GM21360 (cell line): ENCODE measurements around the gene POP7.
"Not testable (repeated sequence)": the region's sequence is repeated elsewhere in the genome, so short reads cannot be mapped to it uniquely, and the experiment has no call there.

Experiments used
- ATAC-seq: cut with Tn5 transposase; IDR thresholded peaks from one replicate; pipeline ENCODE4 v1.9.1; 2021; ENCODE audit warnings: mild to moderate bottlenecking, moderate library complexity; ENCODE audit not compliant: unreplicated experiment

POP7 gene

GRCh38 chr7:100691676-100692577 is 14.0 kb upstream of the POP7 start:
- ATAC-seq: no peak

- no peak for ATAC-seq
These were observed 13.4 kb upstream of the POP7 start for GRCh38 chr7:100692578-100692961.

GRCh38 chr7:100693312-100694097 is 12.4 kb upstream of the POP7 start:
- ATAC-seq: peak; percentile 25

GRCh38 chr7:100694098-100694745 is 11.7 kb upstream of the POP7 start, which contains the start of gene GIGYF1:
TSS of gene GIGYF1 (minus strand) at chr7:100694250. CDS start at chr7:100688238, 6,012 bp downstream.
- ATAC-seq: peak; percentile 40

- no peak for ATAC-seq
These were observed 9.8 kb upstream of the POP7 start for GRCh38 chr7:100696123-100696521.

- no peak for ATAC-seq
These were observed 6.9 kb upstream of the POP7 start for GRCh38 chr7:100699018-100699417.

GRCh38 chr7:100701089-100701488 is 4.8 kb upstream of the POP7 start:
- ATAC-seq: not testable (repeated sequence)

GRCh38 chr7:100705320-100705752 is 585 bp upstream of the POP7 start:
- ATAC-seq: peak; percentile 44

- no peak for ATAC-seq
These were observed 871 bp downstream of the POP7 start for GRCh38 chr7:100706672-100707311.

GRCh38 chr7:100708395-100708794 is 2.5 kb downstream of the POP7 start:
- no peak for ATAC-seq

GRCh38 chr7:100710452-100710851 is 4.5 kb downstream of the POP7 start:
- no peak for ATAC-seq

- ATAC-seq: no peak
These were observed 5.4 kb downstream of the POP7 start for GRCh38 chr7:100711369-100711768.

GRCh38 chr7:100714725-100715124 is 8.8 kb downstream of the POP7 start:
- no peak for ATAC-seq

GRCh38 chr7:100717073-100717472 is 11.2 kb downstream of the POP7 start:
- ATAC-seq: not testable (repeated sequence)

GRCh38 chr7:100719523-100720278 is 13.8 kb downstream of the POP7 start:
- ATAC-seq: no peak

GRCh38 chr7:100720279-100720670 is 14.4 kb downstream of the POP7 start, which contains the start of gene EPO:
TSS of gene EPO (plus strand) at chr7:100720468. CDS start at chr7:100720981, 513 bp downstream.
- no peak for ATAC-seq

- no peak for ATAC-seq
These were observed 15.0 kb downstream of the POP7 start for GRCh38 chr7:100720671-100721504.

- ATAC-seq: no peak
These were observed 15.5 kb downstream of the POP7 start for GRCh38 chr7:100721505-100721812.
